ENCODE data around the gene PLA2R1.

DNA sequence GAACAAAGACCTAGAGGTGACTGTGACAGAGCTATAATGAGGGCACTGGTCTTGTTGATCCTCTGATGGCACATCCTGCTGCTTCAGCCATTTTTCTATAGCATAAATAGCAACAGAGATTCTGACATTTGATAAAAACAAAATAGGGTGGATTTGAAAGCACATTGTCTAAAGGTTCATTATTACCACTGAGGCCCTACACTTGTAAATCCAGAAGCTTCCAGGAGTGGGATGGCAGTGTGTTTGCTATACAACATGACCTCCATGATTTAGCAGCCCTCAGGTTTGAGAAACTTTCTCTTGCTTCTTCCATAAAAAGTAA, 171.2 kb downstream of the PLA2R1 start:
- TF ChIP-seq CTCF (IDR thresholded peaks at IDR 0.05): no peak
- TF ChIP-seq POLR2AphosphoS5 (IDR thresholded peaks at IDR 0.05): no peak
- TF ChIP-seq POLR2A (IDR thresholded peaks at IDR 0.05): no peak
- no peak for TF ChIP-seq EP300 (IDR thresholded peaks at IDR 0.05)
